ENCODE data around the gene DNER. TPM values are rescaled to one million over a fixed set of nuclear protein-coding genes. Genes with fewer than 3 reads are reported as not detected.

DNER gene
- total RNA-seq, 3 donors from 2014 or later (not counting 1 experiment from before 2014, with no cell fraction given), result not detected

DNA sequence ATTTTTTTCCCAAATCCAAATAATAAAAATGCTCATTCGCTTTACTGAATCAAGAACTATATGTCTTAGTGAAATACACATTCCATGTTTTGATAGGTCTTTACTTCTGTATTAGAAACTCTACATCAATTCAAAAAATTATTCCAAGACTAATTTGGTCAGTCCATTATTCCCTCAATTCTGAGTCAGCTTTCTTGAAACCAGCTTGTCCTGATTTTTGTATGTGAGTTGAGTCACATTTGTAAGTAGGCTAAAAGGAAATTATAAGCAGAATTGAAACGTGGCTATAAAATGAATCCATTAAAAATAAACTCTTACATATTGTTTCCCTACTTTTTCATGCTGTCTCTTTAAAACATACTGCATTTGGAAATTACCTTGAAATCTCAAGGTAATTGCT lies 113.0 kb downstream of the DNER start:
- H3K4me3 Mint-ChIP-seq, result no peak overlapping the region
- no peak for DNase-seq
- H3K27ac Mint-ChIP-seq, result no peak overlapping the region
- Histone ChIP-seq H3K9me3 (ENCODE audit: control insufficient read depth, insufficient read depth, low read length) (no peaks in the 10 kb centered on the region), H3K27me3 (ENCODE audit: control insufficient read depth, insufficient read depth, low read length) (peaks cover 2% of the 10 kb centered on the region), H3K4me1 (ENCODE audit: control insufficient read depth, insufficient read depth, low read length) (no peaks in the 10 kb centered on the region), H3K36me3 (ENCODE audit: control insufficient read depth, insufficient read depth, low read length) (no peaks in the 10 kb centered on the region), H3K4me3 (ENCODE audit: low read length) (no peak overlapping the region), H3K27ac (ENCODE audit: low read length) (no peak overlapping the region)
- no peaks in the 10 kb centered on the region for H3K4me1 Mint-ChIP-seq
- no peak for ATAC-seq
- no peaks in the 10 kb centered on the region for H3K36me3 Mint-ChIP-seq
- no peak for TF ChIP-seq CTCF (IDR thresholded peaks at IDR 0.05)
- no CpG with 5 or more reads among the region's 2 CpGs for WGBS (ENCODE audit: insufficient coverage)
- H3K9me3 Mint-ChIP-seq, result no peaks in the 10 kb centered on the region
- intact Hi-C loops (cut with micrococcal nuclease), result no loop called here
- H3K27me3 Mint-ChIP-seq (ENCODE audit: low read depth in 2 of 2), result peaks cover 8 to 41% of the 10 kb centered on the region in 2 donors

GRCh38 chr2:229598227-229598626 lies 116.1 kb downstream of the DNER start:
- H3K27ac ChIP-seq (ENCODE audit: low read length), result no peak overlapping the region
- H3K27me3 Mint-ChIP-seq (ENCODE audit: low read depth in 2 of 2), result peaks cover 14 to 17% of the 10 kb centered on the region in 2 donors
- DNase-seq (no peak), ATAC-seq (no peak)
- H3K4me3 Mint-ChIP-seq, result no peak overlapping the region
- no peak overlapping the region for H3K27ac Mint-ChIP-seq
- H3K27me3 ChIP-seq (ENCODE audit: control insufficient read depth, insufficient read depth, low read length), result peaks cover 2% of the 10 kb centered on the region
- no peaks in the 10 kb centered on the region for H3K36me3 ChIP-seq (ENCODE audit: control insufficient read depth, insufficient read depth, low read length)
- intact Hi-C loops (cut with micrococcal nuclease), result no loop called here
- H3K9me3 ChIP-seq (ENCODE audit: control insufficient read depth, insufficient read depth, low read length), result no peaks in the 10 kb centered on the region
- no peaks in the 10 kb centered on the region for H3K9me3 Mint-ChIP-seq
- no peak for TF ChIP-seq CTCF (IDR thresholded peaks at IDR 0.05)
- H3K4me3 ChIP-seq (ENCODE audit: low read length), result no peak overlapping the region
- no peaks in the 10 kb centered on the region for H3K4me1 Mint-ChIP-seq
- H3K4me1 ChIP-seq (ENCODE audit: control insufficient read depth, insufficient read depth, low read length), result no peaks in the 10 kb centered on the region
- 80% methylated on average over 2 of the region's 3 CpGs for WGBS (ENCODE audit: insufficient coverage)
- H3K36me3 Mint-ChIP-seq, result no peaks in the 10 kb centered on the region

- no peak for DNase-seq
- Histone ChIP-seq H3K27me3 (ENCODE audit: control insufficient read depth, insufficient read depth, low read length) (no peaks in the 10 kb centered on the region), H3K36me3 (ENCODE audit: control insufficient read depth, insufficient read depth, low read length) (no peaks in the 10 kb centered on the region), H3K4me1 (ENCODE audit: control insufficient read depth, insufficient read depth, low read length) (no peaks in the 10 kb centered on the region), H3K4me3 (ENCODE audit: low read length) (no peak overlapping the region), H3K9me3 (ENCODE audit: control insufficient read depth, insufficient read depth, low read length) (no peaks in the 10 kb centered on the region), H3K27ac (ENCODE audit: low read length) (no peak overlapping the region)
- Mint-ChIP-seq H3K9me3 (no peaks in the 10 kb centered on the region), H3K4me3 (no peak overlapping the region), H3K27me3 (ENCODE audit: low read depth in 2 of 2) (peaks cover 3 to 15% of the 10 kb centered on the region in 2 donors), H3K36me3 (no peaks in the 10 kb centered on the region), H3K4me1 (no peaks in the 10 kb centered on the region), H3K27ac (no peak overlapping the region)
- intact Hi-C loops (cut with micrococcal nuclease), result no loop called here
- no peak for TF ChIP-seq CTCF (IDR thresholded peaks at IDR 0.05)
- 67% methylated on average over 6 of the region's 7 CpGs for WGBS (ENCODE audit: insufficient coverage)
- ATAC-seq, result no peak
Observed at GRCh38 chr2:229596796-229597195, 117.6 kb downstream of the DNER start.

- Mint-ChIP-seq H3K36me3 (no peaks in the 10 kb centered on the region), H3K4me1 (no peaks in the 10 kb centered on the region), H3K27ac (no peak overlapping the region), H3K9me3 (no peaks in the 10 kb centered on the region), H3K4me3 (no peak overlapping the region), H3K27me3 (ENCODE audit: low read depth in 2 of 2) (peaks cover 13 to 19% of the 10 kb centered on the region in 2 donors)
- DNase-seq (no peak), ATAC-seq (no peak)
- 82% methylated on average over 8 of the region's 9 CpGs for WGBS (ENCODE audit: insufficient coverage)
- Histone ChIP-seq H3K4me3 (ENCODE audit: low read length) (no peak overlapping the region), H3K4me1 (ENCODE audit: control insufficient read depth, insufficient read depth, low read length) (no peaks in the 10 kb centered on the region), H3K36me3 (ENCODE audit: control insufficient read depth, insufficient read depth, low read length) (no peaks in the 10 kb centered on the region), H3K27ac (ENCODE audit: low read length) (no peak overlapping the region), H3K9me3 (ENCODE audit: control insufficient read depth, insufficient read depth, low read length) (no peaks in the 10 kb centered on the region), H3K27me3 (ENCODE audit: control insufficient read depth, insufficient read depth, low read length) (no peaks in the 10 kb centered on the region)
- TF ChIP-seq CTCF (IDR thresholded peaks at IDR 0.05), result no peak
- intact Hi-C loops (cut with micrococcal nuclease), result no loop called here
Observed at GRCh38 chr2:229591611-229592010, 122.7 kb downstream of the DNER start.

All from natural killer cell (primary cell).